ENCODE data around the gene HTRA1. TPM values are rescaled to one million over a fixed set of nuclear protein-coding genes. Genes with fewer than 3 reads are reported as not detected.

The HTRA1 gene
- total RNA-seq, 1 experiment from 2014 or later = 0.39 TPM

DNA sequence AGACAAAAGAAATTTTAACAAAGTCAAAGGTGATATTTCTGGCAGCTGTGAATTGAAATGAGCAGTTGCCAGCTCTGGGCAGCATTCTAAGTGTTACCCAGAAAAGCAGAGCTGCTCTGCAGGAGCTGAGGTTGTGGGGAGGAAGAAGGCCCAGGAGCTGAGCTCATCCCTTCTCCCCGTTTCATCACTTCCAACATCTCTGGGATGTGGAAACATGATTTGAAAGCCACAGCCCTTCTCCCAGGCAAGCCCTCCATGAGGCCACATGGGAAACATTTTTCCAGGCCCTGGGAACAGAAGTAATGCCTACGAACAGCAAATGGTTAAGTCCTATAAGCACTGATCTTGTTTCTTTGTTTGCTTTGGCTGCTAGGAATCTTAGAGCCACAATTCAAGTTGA is 88.3 kb downstream of the HTRA1 start:
- RAD21 ChIA-PET (ENCODE audit: low non-redundant PET in 1 of 2, low total read pairs in 2 of 2, uncharacterized antibody in 2 of 2, unreplicated experiment in 2 of 2) = no interaction called here
- no peaks in the 10 kb centered on the region for H3K36me3 ChIP-seq (ENCODE audit: control insufficient read depth in 1 of 2, insufficient read depth in 2 of 2, low read length in 2 of 2)
- no peak for DNase-seq (ENCODE audit: low read depth, low spot score)
- no peak for TF ChIP-seq EZH2 (IDR thresholded peaks at IDR 0.05)
- TF ChIP-seq POLR2A (IDR thresholded peaks at IDR 0.05; ENCODE audit: borderline replicate concordance, extremely low read depth, insufficient read depth, insufficient read length) = no peak
- TF ChIP-seq, protein P1, sequence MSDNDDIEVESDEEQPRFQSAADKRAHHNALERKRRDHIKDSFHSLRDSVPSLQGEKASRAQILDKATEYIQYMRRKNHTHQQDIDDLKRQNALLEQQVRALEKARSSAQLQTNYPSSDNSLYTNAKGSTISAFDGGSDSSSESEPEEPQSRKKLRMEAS (IDR thresholded peaks at IDR 0.05) = no peak
- H4K20me1 ChIP-seq (ENCODE audit: insufficient read depth) = no peaks in the 10 kb centered on the region
- no peak overlapping the region for H3K9ac ChIP-seq (ENCODE audit: low read length)
- H2AFZ ChIP-seq (ENCODE audit: low read depth, low read length, poor library complexity, severe bottlenecking) = no peak overlapping the region
- no peaks in the 10 kb centered on the region for H3K9me2 ChIP-seq (ENCODE audit: insufficient read depth)
- H3K27me3 ChIP-seq (ENCODE audit: insufficient read depth, low read length) = no peaks in the 10 kb centered on the region
- POLR2A ChIA-PET = no interaction called here
- BruUV-seq (replicated peaks) = no TSS peak
- no peak overlapping the region for H3K27ac ChIP-seq (ENCODE audit: low read depth, low read length)
- H3K79me2 ChIP-seq (ENCODE audit: insufficient read depth, low read length) = no peaks in the 10 kb centered on the region
- no peak overlapping the region for H3K4me3 ChIP-seq (replicated peaks in 1 of 2; ENCODE audit: low read depth in 1 of 2, low read length in 2 of 2)
- H3K4me1 ChIP-seq (ENCODE audit: control insufficient read depth in 1 of 2, insufficient read depth in 2 of 2, low read length in 2 of 2) = no peaks in the 10 kb centered on the region
- intact Hi-C loops (cut with micrococcal nuclease) = no loop called here
- H3K4me2 ChIP-seq (ENCODE audit: low read length) = no peak overlapping the region
- ATAC-seq = no peak
- no peaks in the 10 kb centered on the region for H3K9me3 ChIP-seq (ENCODE audit: control insufficient read depth in 1 of 2, insufficient read depth in 1 of 2, low read depth in 1 of 2, low read length in 2 of 2)
- CTCF ChIA-PET = no interaction called here

DNA sequence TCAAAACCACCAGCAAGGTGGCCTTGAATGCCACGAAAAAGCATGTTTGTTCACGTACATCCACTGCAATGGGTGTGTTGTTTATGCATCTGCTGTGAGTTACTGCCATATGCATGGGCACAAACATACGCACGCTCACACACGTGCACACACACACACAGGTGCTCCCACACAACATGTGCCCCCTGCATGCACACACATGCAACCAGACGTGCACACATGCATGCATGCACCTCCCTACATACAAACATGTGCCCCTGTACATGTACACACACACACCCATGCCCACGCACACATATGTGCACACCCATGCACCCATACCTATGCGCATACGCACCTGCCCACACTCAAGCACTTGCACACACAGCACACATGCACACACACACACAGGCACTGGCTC is 89.1 kb downstream of the HTRA1 start:
- no TSS peak for BruUV-seq (replicated peaks)
- H3K79me2 ChIP-seq (ENCODE audit: insufficient read depth, low read length) = no peaks in the 10 kb centered on the region
- ATAC-seq (no peak), DNase-seq (ENCODE audit: low read depth, low spot score) (no peak)
- H3K4me3 ChIP-seq (replicated peaks in 1 of 2; ENCODE audit: low read depth in 1 of 2, low read length in 2 of 2) = no peak overlapping the region
- no peak overlapping the region for H2AFZ ChIP-seq (ENCODE audit: low read depth, low read length, poor library complexity, severe bottlenecking)
- H3K27ac ChIP-seq (ENCODE audit: low read depth, low read length) = no peak overlapping the region
- H3K9ac ChIP-seq (ENCODE audit: low read length) = no peak overlapping the region
- no peaks in the 10 kb centered on the region for H3K36me3 ChIP-seq (ENCODE audit: control insufficient read depth in 1 of 2, insufficient read depth in 2 of 2, low read length in 2 of 2)
- H4K20me1 ChIP-seq (ENCODE audit: insufficient read depth) = no peaks in the 10 kb centered on the region
- peaks cover 3% of the 10 kb centered on the region; the same call in 1 of the 2 replicates for H3K27me3 ChIP-seq (ENCODE audit: insufficient read depth, low read length)
- H3K4me2 ChIP-seq (ENCODE audit: low read length) = no peak overlapping the region
- intact Hi-C loops (cut with micrococcal nuclease) = no loop called here
- H3K9me2 ChIP-seq (ENCODE audit: insufficient read depth) = no peaks in the 10 kb centered on the region
- CTCF ChIA-PET = no interaction called here
- RAD21 ChIA-PET (ENCODE audit: low non-redundant PET in 1 of 2, low total read pairs in 2 of 2, uncharacterized antibody in 2 of 2, unreplicated experiment in 2 of 2) = no interaction called here
- H3K9me3 ChIP-seq (ENCODE audit: control insufficient read depth in 1 of 2, insufficient read depth in 1 of 2, low read depth in 1 of 2, low read length in 2 of 2) = no peaks in the 10 kb centered on the region
- TF ChIP-seq CBX3 (IDR thresholded peaks at IDR 0.05; ENCODE audit: low read depth) = no peak
- no peak for TF ChIP-seq EZH2 (IDR thresholded peaks at IDR 0.05)
- TF ChIP-seq SP1 (IDR thresholded peaks at IDR 0.05; ENCODE audit: low read depth) = no peak
- TF ChIP-seq, protein P2, sequence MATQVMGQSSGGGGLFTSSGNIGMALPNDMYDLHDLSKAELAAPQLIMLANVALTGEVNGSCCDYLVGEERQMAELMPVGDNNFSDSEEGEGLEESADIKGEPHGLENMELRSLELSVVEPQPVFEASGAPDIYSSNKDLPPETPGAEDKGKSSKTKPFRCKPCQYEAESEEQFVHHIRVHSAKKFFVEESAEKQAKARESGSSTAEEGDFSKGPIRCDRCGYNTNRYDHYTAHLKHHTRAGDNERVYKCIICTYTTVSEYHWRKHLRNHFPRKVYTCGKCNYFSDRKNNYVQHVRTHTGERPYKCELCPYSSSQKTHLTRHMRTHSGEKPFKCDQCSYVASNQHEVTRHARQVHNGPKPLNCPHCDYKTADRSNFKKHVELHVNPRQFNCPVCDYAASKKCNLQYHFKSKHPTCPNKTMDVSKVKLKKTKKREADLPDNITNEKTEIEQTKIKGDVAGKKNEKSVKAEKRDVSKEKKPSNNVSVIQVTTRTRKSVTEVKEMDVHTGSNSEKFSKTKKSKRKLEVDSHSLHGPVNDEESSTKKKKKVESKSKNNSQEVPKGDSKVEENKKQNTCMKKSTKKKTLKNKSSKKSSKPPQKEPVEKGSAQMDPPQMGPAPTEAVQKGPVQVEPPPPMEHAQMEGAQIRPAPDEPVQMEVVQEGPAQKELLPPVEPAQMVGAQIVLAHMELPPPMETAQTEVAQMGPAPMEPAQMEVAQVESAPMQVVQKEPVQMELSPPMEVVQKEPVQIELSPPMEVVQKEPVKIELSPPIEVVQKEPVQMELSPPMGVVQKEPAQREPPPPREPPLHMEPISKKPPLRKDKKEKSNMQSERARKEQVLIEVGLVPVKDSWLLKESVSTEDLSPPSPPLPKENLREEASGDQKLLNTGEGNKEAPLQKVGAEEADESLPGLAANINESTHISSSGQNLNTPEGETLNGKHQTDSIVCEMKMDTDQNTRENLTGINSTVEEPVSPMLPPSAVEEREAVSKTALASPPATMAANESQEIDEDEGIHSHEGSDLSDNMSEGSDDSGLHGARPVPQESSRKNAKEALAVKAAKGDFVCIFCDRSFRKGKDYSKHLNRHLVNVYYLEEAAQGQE (IDR thresholded peaks at IDR 0.05; ENCODE audit: low read depth) = no peak
- TF ChIP-seq EGR1 (IDR thresholded peaks at IDR 0.05; ENCODE audit: low read depth) = no peak
- no peak for TF ChIP-seq CEBPB (IDR thresholded peaks at IDR 0.05; ENCODE audit: low read depth)
- TF ChIP-seq TCF7L2 (IDR thresholded peaks at IDR 0.05; ENCODE audit: borderline replicate concordance, extremely low read depth, insufficient read depth, insufficient read length) = no peak
- no peak for TF ChIP-seq POLR2A (IDR thresholded peaks at IDR 0.05; ENCODE audit: borderline replicate concordance, extremely low read depth, insufficient read depth, insufficient read length)
- TF ChIP-seq EZH2phosphoT487 (IDR thresholded peaks at IDR 0.05; ENCODE audit: borderline replicate concordance) = no peak
- no peak for TF ChIP-seq RAD21 (IDR thresholded peaks at IDR 0.05; ENCODE audit: low read depth)
- no peak for TF ChIP-seq YY1 (IDR thresholded peaks at IDR 0.05; ENCODE audit: extremely low read depth, insufficient replicate concordance, low read depth, low read length)
- POLR2A ChIA-PET = no interaction called here
- no peaks in the 10 kb centered on the region for H3K4me1 ChIP-seq (ENCODE audit: control insufficient read depth in 1 of 2, insufficient read depth in 2 of 2, low read length in 2 of 2)
